ENCODE results near the gene MARCHF3. TPM values are rescaled to one million over a fixed set of nuclear protein-coding genes. Genes with fewer than 3 reads are reported as not detected.

Gene MARCHF3
- polyA plus RNA-seq, 1 donor from 2014 or later, result 3.9 TPM

DNA sequence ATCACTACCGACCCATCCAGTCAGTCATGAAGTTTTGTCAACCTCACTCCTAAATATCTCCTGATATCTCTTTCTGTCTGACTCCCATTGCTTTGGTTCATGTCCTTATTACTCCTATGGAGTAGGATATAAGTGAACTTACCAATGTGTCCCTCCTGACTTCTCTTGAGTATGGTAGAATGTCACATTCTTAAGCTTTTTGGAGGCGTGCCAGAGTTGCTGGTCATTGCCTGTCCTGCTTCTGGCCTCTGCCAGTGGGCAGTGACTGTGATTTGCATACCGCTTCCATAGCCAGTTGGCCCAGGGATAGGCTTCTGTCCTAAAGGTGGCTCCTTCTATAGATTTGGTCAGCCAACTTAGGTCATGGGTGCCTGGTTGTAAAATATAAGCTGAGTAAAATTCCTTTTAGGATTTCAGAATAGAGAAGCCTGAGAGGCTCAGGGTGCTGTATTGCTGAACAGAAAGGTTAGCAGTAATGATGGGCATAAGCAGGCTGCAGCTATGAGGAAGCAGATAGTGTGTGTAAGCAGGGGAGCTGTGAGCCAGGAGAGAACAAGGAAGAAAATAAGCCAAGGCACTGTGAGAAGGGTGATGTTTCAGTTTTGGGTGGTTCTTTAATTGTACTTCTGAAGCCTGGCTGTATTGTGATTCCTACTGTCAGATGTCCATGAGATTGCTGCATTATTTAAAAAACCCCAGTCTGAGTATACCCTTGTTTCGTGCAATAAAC lies 16.1 kb upstream of the MARCHF3 start:
- Histone ChIP-seq H3K36me3 (ENCODE audit: insufficient read depth, low read length) (no peaks in the 10 kb centered on the region), H3K4me2 (ENCODE audit: low read length) (no peak overlapping the region), H3K27ac (ENCODE audit: low read length) (no peak overlapping the region), H4K20me1 (ENCODE audit: insufficient read depth) (no peaks in the 10 kb centered on the region), H3K79me2 (replicated peaks; ENCODE audit: insufficient read depth, low read length) (no peaks in the 10 kb centered on the region), H3F3A (ENCODE audit: insufficient read depth, low read length, poor library complexity, severe bottlenecking) (no peaks in the 10 kb centered on the region), H3K27me3 (ENCODE audit: insufficient read depth, low read depth, low read length) (no peaks in the 10 kb centered on the region), H2AFZ (ENCODE audit: low read depth, low read length) (no peak overlapping the region), H3K4me3 (ENCODE audit: low read length) (no peak overlapping the region), H3K9ac (ENCODE audit: low read length) (no peak overlapping the region), H3K9me2 (ENCODE audit: insufficient read depth, low read length) (no peaks in the 10 kb centered on the region), H3K9me3 (ENCODE audit: low read length) (no peaks in the 10 kb centered on the region)
- TF ChIP-seq EP300 (conservative IDR thresholded peaks at IDR 0.05; ENCODE audit: poor library complexity, severe bottlenecking), result no peak
- no peak for TF ChIP-seq TAF1 (IDR thresholded peaks at IDR 0.05; ENCODE audit: low read depth)
- no peak for TF ChIP-seq MXI1 (conservative IDR thresholded peaks at IDR 0.05; ENCODE audit: poor library complexity, severe bottlenecking)

DNA sequence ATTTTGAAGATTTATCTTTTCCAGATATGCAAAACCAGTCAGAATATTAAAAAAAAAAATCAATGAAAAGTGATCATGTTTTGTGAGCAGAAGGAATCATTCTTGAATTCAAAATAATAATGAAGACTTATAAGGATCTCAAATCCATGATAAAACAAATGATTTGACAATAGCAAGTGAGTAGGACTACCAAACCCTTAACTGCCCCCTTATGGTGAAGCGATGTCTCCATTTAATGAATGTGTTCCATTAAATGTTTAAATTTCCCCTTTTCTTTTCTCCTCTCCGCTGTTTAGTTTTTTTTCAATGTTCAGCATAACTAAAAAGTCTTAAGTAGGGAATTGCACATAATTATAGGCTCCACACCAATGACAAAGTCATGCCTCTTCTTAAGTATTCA lies 12.2 kb upstream of the MARCHF3 start:
- no peak for TF ChIP-seq MXI1 (conservative IDR thresholded peaks at IDR 0.05; ENCODE audit: poor library complexity, severe bottlenecking)
- no peaks in the 10 kb centered on the region for H4K20me1 ChIP-seq (ENCODE audit: insufficient read depth)
- no peak overlapping the region for H3K4me2 ChIP-seq (ENCODE audit: low read length)
- H3K9me2 ChIP-seq (ENCODE audit: insufficient read depth, low read length), result no peaks in the 10 kb centered on the region
- no peaks in the 10 kb centered on the region for H3K79me2 ChIP-seq (replicated peaks; ENCODE audit: insufficient read depth, low read length)
- H2AFZ ChIP-seq (ENCODE audit: low read depth, low read length), result no peak overlapping the region
- no peaks in the 10 kb centered on the region for H3K36me3 ChIP-seq (ENCODE audit: insufficient read depth, low read length)
- no peak overlapping the region for H3K4me3 ChIP-seq (ENCODE audit: low read length)
- no peak overlapping the region for H3K27ac ChIP-seq (ENCODE audit: low read length)
- no peaks in the 10 kb centered on the region for H3K9me3 ChIP-seq (ENCODE audit: low read length)
- H3F3A ChIP-seq (ENCODE audit: insufficient read depth, low read length, poor library complexity, severe bottlenecking), result no peaks in the 10 kb centered on the region
- H3K27me3 ChIP-seq (ENCODE audit: insufficient read depth, low read depth, low read length), result no peaks in the 10 kb centered on the region
- no peak overlapping the region for H3K9ac ChIP-seq (ENCODE audit: low read length)

DNA sequence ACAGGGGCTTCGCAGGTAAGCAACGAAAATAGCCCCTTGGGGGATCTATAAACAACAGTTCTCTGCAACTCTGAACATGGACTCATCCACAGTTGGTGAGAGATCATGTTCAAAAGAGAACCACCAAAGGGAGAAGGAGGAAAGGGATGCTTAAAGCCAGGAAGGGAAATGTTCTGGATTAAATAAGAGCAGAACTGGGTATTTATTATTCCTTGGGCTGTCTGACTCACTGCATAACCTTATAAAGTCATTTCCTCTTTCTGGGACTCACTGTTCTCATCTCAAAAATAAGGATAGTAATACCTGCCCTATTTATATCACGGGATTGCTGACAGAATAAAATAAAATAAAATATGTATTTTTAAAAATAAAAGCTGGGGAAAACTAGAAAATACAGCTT lies 11.2 kb upstream of the MARCHF3 start:
- no peaks in the 10 kb centered on the region for H3K27me3 ChIP-seq (ENCODE audit: insufficient read depth, low read depth, low read length)
- no peaks in the 10 kb centered on the region for H3K36me3 ChIP-seq (ENCODE audit: insufficient read depth, low read length)
- H3K9me2 ChIP-seq (ENCODE audit: insufficient read depth, low read length), result no peaks in the 10 kb centered on the region
- H2AFZ ChIP-seq (ENCODE audit: low read depth, low read length), result no peak overlapping the region
- no peaks in the 10 kb centered on the region for H3F3A ChIP-seq (ENCODE audit: insufficient read depth, low read length, poor library complexity, severe bottlenecking)
- H3K4me2 ChIP-seq (ENCODE audit: low read length), result no peak overlapping the region
- H4K20me1 ChIP-seq (ENCODE audit: insufficient read depth), result no peaks in the 10 kb centered on the region
- H3K27ac ChIP-seq (ENCODE audit: low read length), result no peak overlapping the region
- no peaks in the 10 kb centered on the region for H3K79me2 ChIP-seq (replicated peaks; ENCODE audit: insufficient read depth, low read length)
- no peaks in the 10 kb centered on the region for H3K9me3 ChIP-seq (ENCODE audit: low read length)
- peak overlapping the region; percentile 7 for H3K4me3 ChIP-seq (ENCODE audit: low read length)
- TF ChIP-seq SMC3 (conservative IDR thresholded peaks at IDR 0.05; ENCODE audit: poor library complexity), result no peak
- TF ChIP-seq MXI1 (conservative IDR thresholded peaks at IDR 0.05; ENCODE audit: poor library complexity, severe bottlenecking), result no peak
- no peak for TF ChIP-seq TAF1 (IDR thresholded peaks at IDR 0.05; ENCODE audit: low read depth)
- TF ChIP-seq, protein P1, sequence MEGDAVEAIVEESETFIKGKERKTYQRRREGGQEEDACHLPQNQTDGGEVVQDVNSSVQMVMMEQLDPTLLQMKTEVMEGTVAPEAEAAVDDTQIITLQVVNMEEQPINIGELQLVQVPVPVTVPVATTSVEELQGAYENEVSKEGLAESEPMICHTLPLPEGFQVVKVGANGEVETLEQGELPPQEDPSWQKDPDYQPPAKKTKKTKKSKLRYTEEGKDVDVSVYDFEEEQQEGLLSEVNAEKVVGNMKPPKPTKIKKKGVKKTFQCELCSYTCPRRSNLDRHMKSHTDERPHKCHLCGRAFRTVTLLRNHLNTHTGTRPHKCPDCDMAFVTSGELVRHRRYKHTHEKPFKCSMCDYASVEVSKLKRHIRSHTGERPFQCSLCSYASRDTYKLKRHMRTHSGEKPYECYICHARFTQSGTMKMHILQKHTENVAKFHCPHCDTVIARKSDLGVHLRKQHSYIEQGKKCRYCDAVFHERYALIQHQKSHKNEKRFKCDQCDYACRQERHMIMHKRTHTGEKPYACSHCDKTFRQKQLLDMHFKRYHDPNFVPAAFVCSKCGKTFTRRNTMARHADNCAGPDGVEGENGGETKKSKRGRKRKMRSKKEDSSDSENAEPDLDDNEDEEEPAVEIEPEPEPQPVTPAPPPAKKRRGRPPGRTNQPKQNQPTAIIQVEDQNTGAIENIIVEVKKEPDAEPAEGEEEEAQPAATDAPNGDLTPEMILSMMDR (IDR thresholded peaks at IDR 0.05; ENCODE audit: poor library complexity, severe bottlenecking), result no peak
- TF ChIP-seq EZH2 (IDR thresholded peaks at IDR 0.05; ENCODE audit: borderline replicate concordance, insufficient read depth, low read length, poor library complexity, severe bottlenecking), result no peak
- no peak for TF ChIP-seq RAD21 (conservative IDR thresholded peaks at IDR 0.05)
- TF ChIP-seq EP300 (conservative IDR thresholded peaks at IDR 0.05; ENCODE audit: poor library complexity, severe bottlenecking), result no peak
- TF ChIP-seq POLR2AphosphoS5 (IDR thresholded peaks at IDR 0.05), result no peak
- TF ChIP-seq, protein P2, sequence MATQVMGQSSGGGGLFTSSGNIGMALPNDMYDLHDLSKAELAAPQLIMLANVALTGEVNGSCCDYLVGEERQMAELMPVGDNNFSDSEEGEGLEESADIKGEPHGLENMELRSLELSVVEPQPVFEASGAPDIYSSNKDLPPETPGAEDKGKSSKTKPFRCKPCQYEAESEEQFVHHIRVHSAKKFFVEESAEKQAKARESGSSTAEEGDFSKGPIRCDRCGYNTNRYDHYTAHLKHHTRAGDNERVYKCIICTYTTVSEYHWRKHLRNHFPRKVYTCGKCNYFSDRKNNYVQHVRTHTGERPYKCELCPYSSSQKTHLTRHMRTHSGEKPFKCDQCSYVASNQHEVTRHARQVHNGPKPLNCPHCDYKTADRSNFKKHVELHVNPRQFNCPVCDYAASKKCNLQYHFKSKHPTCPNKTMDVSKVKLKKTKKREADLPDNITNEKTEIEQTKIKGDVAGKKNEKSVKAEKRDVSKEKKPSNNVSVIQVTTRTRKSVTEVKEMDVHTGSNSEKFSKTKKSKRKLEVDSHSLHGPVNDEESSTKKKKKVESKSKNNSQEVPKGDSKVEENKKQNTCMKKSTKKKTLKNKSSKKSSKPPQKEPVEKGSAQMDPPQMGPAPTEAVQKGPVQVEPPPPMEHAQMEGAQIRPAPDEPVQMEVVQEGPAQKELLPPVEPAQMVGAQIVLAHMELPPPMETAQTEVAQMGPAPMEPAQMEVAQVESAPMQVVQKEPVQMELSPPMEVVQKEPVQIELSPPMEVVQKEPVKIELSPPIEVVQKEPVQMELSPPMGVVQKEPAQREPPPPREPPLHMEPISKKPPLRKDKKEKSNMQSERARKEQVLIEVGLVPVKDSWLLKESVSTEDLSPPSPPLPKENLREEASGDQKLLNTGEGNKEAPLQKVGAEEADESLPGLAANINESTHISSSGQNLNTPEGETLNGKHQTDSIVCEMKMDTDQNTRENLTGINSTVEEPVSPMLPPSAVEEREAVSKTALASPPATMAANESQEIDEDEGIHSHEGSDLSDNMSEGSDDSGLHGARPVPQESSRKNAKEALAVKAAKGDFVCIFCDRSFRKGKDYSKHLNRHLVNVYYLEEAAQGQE (IDR thresholded peaks at IDR 0.05; ENCODE audit: borderline replicate concordance), result no peak
- no peak overlapping the region for H3K9ac ChIP-seq (ENCODE audit: low read length)

All from neural cell (in vitro differentiated cells).